SKM-1 treated with dmso at 0.1 percent for 144 hours (cell line): ENCODE measurements around the gene STMP1.
"Not testable (repeated sequence)": the region's sequence is repeated elsewhere in the genome, so short reads cannot be mapped to it uniquely, and the experiment has no call there.

Experiments
- DNase-seq: peaks from one replicate; lab custom pipeline; 2025; ENCODE audit not compliant: unreplicated experiment; lab: John Stamatoyannopoulos, UW

STMP1 gene

GRCh38 chr7:135664046-135664589 is 1.8 kb downstream of the STMP1 start:
- no peak for DNase-seq

- DNase-seq: no peak
These were observed 2.7 kb downstream of the STMP1 start for GRCh38 chr7:135665042-135665441.

GRCh38 chr7:135666156-135666555 is 3.8 kb downstream of the STMP1 start:
- DNase-seq: no peak

GRCh38 chr7:135666846-135667245 is 4.5 kb downstream of the STMP1 start:
- DNase-seq: no peak

GRCh38 chr7:135667626-135668025 is 5.3 kb downstream of the STMP1 start:
- DNase-seq: not testable (repeated sequence)

GRCh38 chr7:135668852-135669395 is 6.6 kb downstream of the STMP1 start:
- DNase-seq: not testable (repeated sequence)

- no peak for DNase-seq
These were observed 7.5 kb downstream of the STMP1 start for GRCh38 chr7:135669774-135670173.

GRCh38 chr7:135670179-135670578 is 7.9 kb downstream of the STMP1 start:
- no peak for DNase-seq

- peak; percentile 32 for DNase-seq
These were observed 10.4 kb downstream of the STMP1 start for GRCh38 chr7:135672560-135673359.

GRCh38 chr7:135673360-135673706 is 11.0 kb downstream of the STMP1 start:
- DNase-seq: no peak

- no peak for DNase-seq
These were observed 16.6 kb downstream of the STMP1 start for GRCh38 chr7:135678612-135679575.

- no peak for DNase-seq
These were observed 19.4 kb downstream of the STMP1 start for GRCh38 chr7:135681762-135682161.

- DNase-seq: no peak
These were observed 19.9 kb downstream of the STMP1 start for GRCh38 chr7:135682191-135682590.

- DNase-seq: no peak
These were observed 21.3 kb downstream of the STMP1 start for GRCh38 chr7:135683609-135684008.

GRCh38 chr7:135684136-135684535 is 21.8 kb downstream of the STMP1 start:
- no peak for DNase-seq

GRCh38 chr7:135684699-135685098 is 22.4 kb downstream of the STMP1 start:
- no peak for DNase-seq

GRCh38 chr7:135685306-135686084 is 23.2 kb downstream of the STMP1 start:
- DNase-seq: no peak

GRCh38 chr7:135687466-135687865 is 25.2 kb downstream of the STMP1 start:
- no peak for DNase-seq

- DNase-seq: no peak
These were observed 28.3 kb downstream of the STMP1 start for GRCh38 chr7:135690566-135690965.

GRCh38 chr7:135692055-135692454 is 29.7 kb downstream of the STMP1 start:
- no peak for DNase-seq

- DNase-seq: not testable (repeated sequence)
These were observed 30.3 kb downstream of the STMP1 start for GRCh38 chr7:135692606-135693005.
